SKM-1 (cell line): ENCODE data around the gene AIG1.
"Not testable (repeated sequence)": the region's sequence is repeated elsewhere in the genome, so short reads cannot be mapped to it uniquely, and the experiment has no call there.

Experiments
- DNase-seq: peaks from one replicate; lab custom pipeline; 2025; ENCODE audit not compliant: unreplicated experiment; lab: John Stamatoyannopoulos, UW

The AIG1 gene

GRCh38 chr6:143223895-143224294 lies 163.2 kb downstream of the AIG1 start:
- no peak for DNase-seq

DNA sequence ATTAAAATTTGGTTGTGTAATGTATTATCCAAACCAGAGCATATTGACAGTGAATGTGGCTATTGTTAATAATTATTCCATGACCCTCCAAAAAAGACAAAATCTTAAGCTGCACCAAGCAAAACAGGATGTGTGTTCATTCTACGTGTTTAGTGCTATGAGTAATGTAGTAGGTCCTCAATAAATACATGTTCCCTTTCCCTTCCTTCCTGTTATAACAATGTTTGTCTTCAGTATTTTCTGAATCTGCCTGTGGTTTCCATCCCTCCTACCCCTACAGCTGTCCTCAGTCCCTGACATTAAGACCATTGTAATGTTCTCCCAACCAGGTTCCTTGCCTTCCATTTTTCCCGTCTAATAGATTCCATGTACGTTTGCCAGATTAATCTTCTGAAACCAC lies 163.8 kb downstream of the AIG1 start:
- DNase-seq = no peak

DNA sequence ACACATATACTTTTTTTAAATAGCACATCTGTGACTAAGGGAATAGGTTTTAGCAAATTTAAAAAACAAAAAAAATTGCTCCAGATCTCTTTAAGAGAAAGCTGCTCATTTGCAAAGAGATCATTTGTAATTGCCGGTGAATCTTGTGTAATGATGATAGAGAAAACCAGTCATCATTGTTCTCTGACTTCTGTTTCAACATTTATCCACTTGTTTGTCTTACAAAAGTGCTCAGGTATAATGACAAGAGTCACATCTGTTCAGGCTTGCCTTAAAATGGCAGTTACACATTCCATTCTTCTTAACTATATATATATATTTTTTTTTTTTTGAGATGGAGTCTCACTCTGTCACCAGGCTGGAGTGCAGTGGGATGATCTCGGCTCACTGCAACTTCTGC lies 165.2 kb downstream of the AIG1 start:
- DNase-seq = no peak

DNA sequence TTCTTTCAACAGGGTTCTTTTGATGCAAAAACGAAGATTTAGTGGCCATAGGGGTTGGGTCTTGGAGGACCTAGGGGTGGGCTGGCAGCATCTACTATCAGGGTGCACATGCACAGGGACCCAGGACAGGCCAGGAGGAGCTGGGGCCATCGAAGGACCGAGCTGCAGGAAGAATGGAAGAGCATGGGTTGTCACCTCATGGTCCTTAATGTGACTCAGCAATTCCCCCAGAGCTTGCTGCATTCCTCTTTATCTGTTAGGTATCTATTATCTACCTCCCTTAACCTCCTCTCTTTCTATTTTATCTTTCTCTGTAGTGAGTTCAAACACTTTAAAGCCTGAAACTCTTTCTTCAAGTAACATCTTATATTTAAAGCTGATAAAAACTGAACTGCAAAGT lies 167.0 kb downstream of the AIG1 start:
- DNase-seq = no peak

GRCh38 chr6:143229400-143229799 lies 168.7 kb downstream of the AIG1 start:
- no peak for DNase-seq

DNA sequence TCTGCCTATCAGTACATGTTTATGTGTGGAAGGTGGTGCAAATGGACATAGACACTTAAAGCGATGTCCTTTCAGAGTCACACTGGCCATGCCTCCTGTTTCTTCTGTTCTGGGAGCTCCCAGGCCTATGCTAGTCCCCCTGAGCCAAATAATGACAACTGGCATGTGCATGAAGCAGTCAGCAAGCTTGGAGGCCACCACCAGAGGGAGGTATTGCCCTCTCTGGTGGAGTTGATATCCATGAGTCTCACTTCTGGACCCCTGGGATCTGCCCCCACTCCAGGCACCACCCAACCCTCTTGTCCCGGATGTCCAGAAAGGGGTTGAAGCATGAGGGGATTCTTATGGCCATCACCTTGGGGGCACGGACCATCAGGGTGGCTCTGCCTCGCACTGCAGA lies 172.2 kb downstream of the AIG1 start:
- no peak for DNase-seq

DNA sequence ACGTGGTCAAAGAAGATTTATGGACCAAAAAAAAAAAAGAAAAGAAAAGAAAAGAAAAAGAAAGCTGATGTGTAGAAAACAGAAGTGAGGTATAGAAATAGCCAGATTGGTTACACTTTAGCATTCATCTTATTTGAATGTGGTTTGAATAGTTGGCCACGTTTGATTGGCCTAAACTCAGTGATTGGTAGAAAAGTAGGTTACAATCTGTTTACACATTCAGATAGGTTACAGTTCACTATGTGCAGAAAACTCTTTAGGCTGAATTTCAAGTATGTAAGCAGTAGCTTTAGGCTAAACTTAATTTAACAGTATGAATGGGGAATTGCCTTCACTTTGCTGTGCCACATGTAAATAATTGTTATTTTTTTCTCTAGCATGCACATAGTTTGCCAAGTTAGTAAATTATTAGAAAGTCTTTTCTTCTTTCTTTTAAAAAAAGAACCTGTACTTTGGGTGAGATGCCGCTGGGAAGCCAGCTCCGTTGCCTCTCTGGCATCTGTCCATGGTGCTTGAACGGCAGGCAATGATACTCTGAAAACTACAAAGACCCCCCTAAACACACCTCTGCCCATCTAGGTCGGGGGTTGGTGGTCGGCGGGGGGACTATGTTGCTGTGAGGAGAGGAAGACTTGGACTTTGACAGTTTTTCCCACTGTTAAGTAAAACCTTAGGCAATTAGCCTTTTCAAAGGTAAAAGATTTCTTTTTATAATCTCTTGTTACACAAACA lies 173.0 kb downstream of the AIG1 start:
- no peak for DNase-seq

DNA sequence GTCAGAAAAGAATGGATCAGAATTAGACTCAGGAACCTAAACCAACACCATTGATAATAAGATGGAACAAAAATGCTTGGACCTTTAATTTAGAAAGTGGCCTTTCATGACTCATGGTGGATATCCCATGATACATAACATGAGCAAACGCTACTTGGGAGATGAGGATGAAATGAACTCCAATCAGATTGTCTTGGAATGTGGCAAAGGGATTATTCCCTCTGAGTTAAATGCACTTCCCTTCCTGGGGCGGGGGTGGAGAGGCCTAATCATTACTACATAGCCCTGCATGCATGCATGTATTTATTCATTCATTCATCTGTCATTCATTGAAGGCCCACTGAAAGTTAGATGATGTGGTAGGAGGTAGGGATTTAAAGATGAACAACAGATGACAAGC lies 174.0 kb downstream of the AIG1 start:
- no peak for DNase-seq

DNA sequence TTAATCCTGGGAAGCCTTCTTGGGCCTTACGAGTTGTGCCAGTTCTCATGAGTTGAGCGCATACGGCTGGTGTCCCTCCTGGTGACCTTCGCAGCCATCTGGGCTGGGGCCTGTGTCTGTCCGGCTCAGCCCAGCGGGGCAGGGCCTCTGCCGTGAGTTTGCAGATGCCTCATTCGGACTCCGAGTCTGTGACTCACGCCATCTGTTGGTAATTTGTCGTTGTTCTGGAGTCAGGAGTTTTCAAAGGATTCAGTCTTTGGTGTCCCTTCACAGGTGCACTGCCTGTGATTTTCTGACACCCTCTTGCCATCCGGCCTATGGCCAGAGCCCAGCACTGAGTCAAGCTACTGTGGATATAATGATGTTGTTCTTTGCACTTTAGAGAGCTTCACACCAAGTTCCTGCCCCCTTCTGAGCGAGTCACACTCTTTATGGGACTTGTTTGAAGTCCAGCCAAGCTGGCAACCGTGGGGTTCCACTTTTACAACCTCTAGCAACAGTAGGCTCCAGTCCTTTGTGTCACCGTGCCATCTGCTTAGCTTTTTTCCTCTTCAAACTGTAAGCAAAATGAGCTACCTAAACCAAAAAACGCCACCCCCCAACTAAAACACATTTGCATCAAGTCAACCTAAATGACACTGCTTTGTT lies 175.6 kb downstream of the AIG1 start:
- DNase-seq = no peak

GRCh38 chr6:143238306-143238705 lies 177.6 kb downstream of the AIG1 start:
- DNase-seq = no peak

DNA sequence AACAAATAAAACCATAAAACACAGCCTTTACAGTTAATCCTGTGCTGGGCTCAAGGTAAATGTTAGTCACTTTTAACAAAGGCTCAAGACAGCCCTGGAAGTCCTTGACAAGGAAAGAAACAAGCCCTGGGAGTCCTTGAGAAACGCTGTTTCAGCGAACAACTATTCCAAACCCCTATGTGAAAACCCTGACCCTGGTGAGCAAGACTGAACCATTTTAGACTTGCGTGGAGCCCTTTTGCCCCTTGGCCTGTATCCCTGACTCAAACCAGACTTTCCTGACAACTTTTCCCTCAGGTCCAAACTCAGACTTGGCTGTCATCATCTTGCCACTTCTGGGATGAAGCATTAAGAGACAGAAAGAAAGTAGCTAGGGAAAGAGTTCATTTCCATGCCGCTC lies 180.4 kb downstream of the AIG1 start:
- DNase-seq = no peak

DNA sequence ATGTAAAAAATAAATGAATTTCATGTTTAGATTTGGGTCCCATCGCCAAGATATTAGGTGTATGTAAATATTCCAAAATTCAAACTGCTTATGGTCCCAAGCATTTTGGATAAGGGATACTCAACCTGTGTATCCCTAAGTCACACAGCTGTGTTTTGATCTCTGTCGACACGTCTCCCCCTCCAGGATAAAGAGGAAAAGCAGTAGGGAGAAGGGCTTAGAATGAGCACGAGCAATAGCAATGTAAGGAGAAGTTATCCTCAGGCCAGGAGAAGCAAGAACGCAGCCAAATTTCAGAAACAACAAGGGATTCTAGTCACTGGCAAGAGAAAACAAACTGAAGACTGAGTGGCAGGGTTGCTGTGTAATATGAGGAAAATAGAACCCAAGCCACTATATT lies 181.2 kb downstream of the AIG1 start:
- DNase-seq = no peak

- no peak for DNase-seq
These were observed 183.1 kb downstream of the AIG1 start for GRCh38 chr6:143243786-143244185.

- no peak for DNase-seq
These were observed 185.0 kb downstream of the AIG1 start for GRCh38 chr6:143245656-143246055.

- not testable (repeated sequence) for DNase-seq
These were observed 185.6 kb downstream of the AIG1 start for GRCh38 chr6:143246166-143246775.

- DNase-seq = no peak
These were observed 186.9 kb downstream of the AIG1 start for GRCh38 chr6:143247586-143247985.

GRCh38 chr6:143248359-143248758 lies 187.7 kb downstream of the AIG1 start:
- no peak for DNase-seq

- DNase-seq = no peak
These were observed 190.6 kb downstream of the AIG1 start for GRCh38 chr6:143251288-143251687.

GRCh38 chr6:143252961-143253360 lies 192.3 kb downstream of the AIG1 start:
- DNase-seq = no peak

- no peak for DNase-seq
These were observed 192.9 kb downstream of the AIG1 start for GRCh38 chr6:143253586-143253985.

DNA sequence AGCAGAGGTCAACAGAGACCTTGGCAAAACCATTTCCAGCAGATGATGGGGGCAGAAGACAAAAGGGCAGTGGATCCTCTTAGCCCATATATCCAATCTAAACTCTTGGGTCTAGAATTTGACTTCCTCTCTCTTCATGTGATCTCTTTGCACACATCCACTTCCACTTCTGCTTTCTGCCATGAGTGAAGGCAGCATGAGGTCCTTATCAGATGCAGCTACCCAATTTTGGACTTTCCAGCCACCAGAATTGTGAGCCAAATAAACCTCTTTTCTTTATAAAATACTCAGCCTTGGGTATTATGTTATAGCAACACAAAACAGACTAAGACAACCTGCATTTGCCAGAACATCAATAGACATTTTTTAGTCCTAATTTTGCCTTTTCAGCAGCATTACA lies 198.3 kb downstream of the AIG1 start:
- DNase-seq = no peak

- no peak for DNase-seq
These were observed 200.2 kb downstream of the AIG1 start for GRCh38 chr6:143260857-143261256.
